Renal cortical epithelial cell (primary cell): ENCODE results near the gene ZNF644. TPM values are rescaled to one million over a fixed set of nuclear protein-coding genes. Genes with fewer than 3 reads are reported as not detected.
"Not testable (repeated sequence)": the region's sequence is repeated elsewhere in the genome, so short reads cannot be mapped to it uniquely, and the experiment has no call there.

Experiments used
- DNase-seq: peaks from one replicate; pipeline ENCODE4 v3.0.0-alpha.2; 2011; ENCODE audit warnings: low read depth
- total RNA-seq: library from RNA; depleted of rRNA; stranded (reverse); fragments of >200 nt; gene quantifications from 2 replicates; pipeline ENCODE4 v1.2.3, GENCODE V29; 2014

ZNF644 gene
- total RNA-seq, 1 donor from 2014 or later: 81.3 TPM

DNA sequence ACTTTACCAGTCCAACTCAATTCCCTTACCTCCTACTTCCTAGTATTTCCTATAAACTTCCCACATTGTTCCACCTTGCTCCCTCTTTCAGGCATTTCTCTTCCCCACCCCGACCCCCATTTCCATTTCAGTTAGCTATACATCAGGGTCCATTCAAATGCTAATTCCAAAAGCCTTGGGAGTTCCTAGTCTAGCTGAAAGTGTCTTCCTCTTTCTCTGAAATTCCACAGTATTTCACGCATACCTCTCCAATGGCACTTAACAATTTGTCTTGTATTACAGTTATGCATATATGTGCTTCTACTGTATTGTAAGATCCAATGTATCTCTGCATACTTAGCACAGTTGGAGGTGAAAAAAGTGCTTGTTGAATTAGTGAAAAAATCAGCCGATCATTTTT, 94.9 kb downstream of the ZNF644 start:
- no peak for DNase-seq

GRCh38 chr1:90925928-90926869, 95.6 kb downstream of the ZNF644 start:
- DNase-seq: peak; percentile 72

GRCh38 chr1:90924982-90925381, 96.9 kb downstream of the ZNF644 start:
- no peak for DNase-seq

DNA sequence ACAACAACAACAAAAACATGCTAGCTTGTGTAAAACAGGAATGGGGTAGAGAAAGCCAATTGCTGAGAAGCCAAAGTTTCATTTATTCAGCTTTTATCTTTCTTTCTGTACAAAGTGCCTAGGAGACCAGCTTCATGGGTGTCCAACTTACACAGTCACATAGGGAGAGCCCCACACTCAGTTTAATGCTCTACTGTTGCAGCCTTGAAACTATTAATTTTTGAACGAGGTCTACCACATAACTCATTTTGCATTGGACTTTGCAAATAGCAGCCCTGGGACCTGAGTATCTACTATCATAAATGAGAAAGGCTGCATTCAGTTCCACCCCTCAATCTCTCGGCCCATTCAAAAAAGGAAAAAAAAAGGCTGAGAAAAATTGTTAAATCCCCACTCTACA, 98.8 kb downstream of the ZNF644 start:
- no peak for DNase-seq

GRCh38 chr1:90922202-90922601, 99.6 kb downstream of the ZNF644 start:
- DNase-seq: no peak

DNA sequence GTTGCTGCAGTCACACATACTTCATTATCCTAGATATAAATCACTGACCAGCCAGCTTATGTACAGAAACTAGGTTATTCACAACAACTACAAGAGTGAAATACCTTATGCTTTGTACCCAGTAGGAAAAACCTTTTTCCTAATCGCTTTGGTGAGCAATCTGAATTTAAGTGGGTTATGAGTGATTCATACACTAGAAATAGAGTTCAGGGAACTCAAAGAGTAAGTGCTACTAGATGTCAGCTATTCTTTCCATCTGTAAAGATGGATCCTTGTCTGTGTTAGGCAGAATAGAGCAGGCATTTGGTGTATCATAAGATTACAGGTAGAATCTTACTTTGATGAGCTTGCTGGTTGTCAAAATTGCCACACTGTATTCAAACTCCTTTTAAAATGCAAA, 101.9 kb downstream of the ZNF644 start:
- DNase-seq: peak; percentile 65

DNA sequence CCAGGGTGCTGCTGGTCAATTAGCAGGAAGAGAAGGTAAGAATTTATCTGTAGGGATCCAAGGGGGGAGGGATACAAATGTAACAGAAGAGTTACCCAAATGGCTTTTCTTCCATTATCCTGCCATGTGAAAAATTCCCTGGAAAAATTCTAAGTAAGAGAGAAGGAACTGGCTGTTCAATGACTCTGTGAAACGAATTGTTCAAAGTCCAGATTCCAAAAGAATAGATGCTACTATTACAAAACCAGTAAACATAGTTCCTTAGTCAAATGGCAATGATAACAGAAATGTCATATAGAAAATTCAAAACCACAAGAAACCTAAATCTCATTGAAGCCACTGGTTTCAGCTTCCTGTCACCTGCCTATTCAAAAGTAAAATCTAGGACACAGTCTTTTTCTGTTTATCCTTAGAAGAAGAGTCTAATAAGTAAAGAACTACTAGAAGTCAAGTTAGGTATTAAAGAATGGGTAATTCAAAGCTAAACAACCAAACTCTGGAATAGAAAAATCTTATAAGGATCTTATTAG, 102.6 kb downstream of the ZNF644 start:
- DNase-seq: no peak

DNA sequence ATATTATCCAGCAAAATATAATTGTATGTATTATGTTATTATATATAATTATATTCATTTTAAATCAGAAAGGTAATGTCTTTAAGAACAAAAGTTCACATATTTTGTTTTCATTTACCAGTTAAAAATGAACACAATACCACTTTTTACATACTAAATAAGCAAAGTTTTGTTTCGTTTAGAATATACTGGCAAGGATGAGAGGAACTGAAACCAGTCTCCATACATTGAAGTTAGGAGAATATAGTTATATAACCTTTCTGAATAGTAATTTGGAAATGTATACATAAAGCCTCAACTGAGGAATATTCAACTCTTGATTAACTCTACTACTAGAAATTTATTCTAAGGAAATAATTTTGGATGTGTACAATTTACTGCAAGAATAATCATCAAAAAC, 110.5 kb downstream of the ZNF644 start:
- DNase-seq: no peak

GRCh38 chr1:90902672-90903071, 119.2 kb downstream of the ZNF644 start:
- no peak for DNase-seq

DNA sequence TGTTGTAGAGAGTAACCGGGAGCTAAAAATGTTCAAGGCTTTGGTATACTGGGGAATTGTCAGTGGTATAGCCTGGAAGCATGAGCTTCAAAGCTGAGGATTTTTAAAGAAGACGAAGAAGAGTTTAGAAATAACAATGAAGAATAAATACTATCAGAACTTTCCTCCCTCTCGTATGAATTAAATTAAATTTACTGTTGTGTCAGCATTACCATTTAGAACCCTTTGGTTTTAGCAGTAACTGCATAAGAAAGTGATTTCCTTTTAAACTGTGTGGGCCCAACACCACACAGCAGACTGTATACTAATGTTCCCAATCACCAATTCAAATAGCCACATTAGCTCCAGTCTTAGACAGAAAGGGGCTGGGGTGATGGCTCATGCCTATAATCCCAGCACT, 122.6 kb downstream of the ZNF644 start:
- DNase-seq: no peak

DNA sequence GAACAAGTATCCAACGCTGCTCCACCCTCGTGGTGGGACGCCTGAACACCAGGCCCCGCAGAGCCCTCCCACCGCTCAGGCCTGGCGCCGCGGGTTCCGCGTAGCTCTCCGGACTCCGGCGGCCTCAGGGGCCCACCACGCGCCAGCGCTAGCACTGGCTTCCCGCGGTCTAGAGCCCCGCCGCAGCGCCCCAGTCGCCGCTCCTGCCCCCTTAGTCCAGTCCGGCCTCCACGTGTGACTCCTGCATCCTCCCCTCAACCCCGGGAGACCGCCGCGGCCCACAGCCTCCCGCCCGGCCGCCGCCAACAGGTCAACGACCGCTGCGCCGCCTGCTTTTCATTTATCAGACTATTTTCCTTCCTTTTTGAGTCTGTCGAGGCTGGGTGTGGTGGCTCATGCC, 128.2 kb downstream of the ZNF644 start:
- DNase-seq: not testable (repeated sequence)

GRCh38 chr1:90892884-90893283, 129.0 kb downstream of the ZNF644 start:
- DNase-seq: not testable (repeated sequence)

GRCh38 chr1:90892196-90892595, 129.6 kb downstream of the ZNF644 start:
- DNase-seq: not testable (repeated sequence)

- DNase-seq: not testable (repeated sequence)
Measured at GRCh38 chr1:90891756-90892155, 130.1 kb downstream of the ZNF644 start.

DNA sequence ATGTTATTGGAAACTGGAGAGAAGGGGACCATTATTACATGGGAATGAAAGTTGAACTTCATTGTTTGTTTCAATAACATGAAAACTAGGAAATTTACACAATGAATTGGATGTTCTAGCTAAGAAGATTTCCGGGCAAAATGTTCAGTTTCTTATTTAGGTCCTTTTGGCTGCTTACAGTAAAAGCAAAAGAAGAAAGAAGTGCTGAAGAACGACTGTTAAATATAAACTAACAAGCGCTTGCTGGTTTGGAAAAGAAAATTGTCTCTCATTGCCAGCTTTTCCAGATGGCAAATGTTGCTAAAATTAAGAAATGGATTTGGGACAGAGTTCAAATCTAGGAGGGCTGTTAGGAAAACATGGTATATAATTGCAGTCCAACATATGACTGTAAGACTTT, 139.6 kb downstream of the ZNF644 start:
- no peak for DNase-seq

GRCh38 chr1:90881034-90881433, 140.8 kb downstream of the ZNF644 start:
- no peak for DNase-seq

DNA sequence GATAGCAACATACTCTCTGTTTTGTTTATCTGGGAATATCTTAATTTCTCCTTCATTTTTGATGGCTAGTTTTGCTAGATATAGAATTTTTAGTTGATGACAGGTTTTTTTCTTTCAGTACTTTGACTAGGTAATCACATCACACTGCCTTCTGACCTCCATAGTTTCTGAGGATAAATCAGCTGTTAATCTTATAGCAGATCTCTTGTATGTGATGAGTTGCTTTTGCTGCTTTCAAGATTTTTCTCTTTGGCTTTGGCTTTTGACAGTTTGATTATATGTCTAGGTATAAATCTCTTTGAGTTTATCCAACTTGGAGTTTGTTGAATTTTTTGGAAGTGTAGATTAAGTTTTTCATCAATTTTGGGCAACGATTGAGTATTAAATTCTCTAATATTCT, 142.6 kb downstream of the ZNF644 start:
- DNase-seq: peak; percentile 51

GRCh38 chr1:90876101-90876500, 145.7 kb downstream of the ZNF644 start:
- DNase-seq: no peak
